Measurements from ENCODE around the gene FSIP1. TPM values are rescaled to one million over a fixed set of nuclear protein-coding genes. Genes with fewer than 3 reads are reported as not detected.
A peak's percentile ranks its signal among the peaks of the same experiment; 100 is the strongest.

Gene FSIP1
- total RNA-seq, 4 donors from 2014 or later = 0.20 to 1.5 (median 0.42) TPM

GRCh38 chr15:39587096-39587721, 195.4 kb downstream of the FSIP1 start:
- H3K27ac ChIP-seq = peak overlapping the region in 2 of 4 donors; percentile 52 to 95
- H3K27me3 ChIP-seq = no peaks in the 10 kb centered on the region
- DNase-seq (ENCODE audit: low spot score in 2 of 2) = no peak
- no peak for TF ChIP-seq POLR2A (IDR thresholded peaks at IDR 0.05)
- no peak for TF ChIP-seq CTCF (IDR thresholded peaks at IDR 0.05)
- peak in 1 of 2 donors; percentile 18 for TF ChIP-seq EP300 (IDR thresholded peaks at IDR 0.05)
- H3K4me1 ChIP-seq = peaks cover 0 to 93% (median 41%) of the 10 kb centered on the region in 4 donors
- H3K4me3 ChIP-seq = peak overlapping the region in 2 of 4 donors; percentile 61 to 78
- H3K9me3 ChIP-seq = no peaks in the 10 kb centered on the region
- H3K36me3 ChIP-seq = peaks cover 7 to 100% (median 20%) of the 10 kb centered on the region in 3 donors
- 81 to 88% methylated on average over 17 of the region's 17 CpGs for WGBS, 2 donors

DNA sequence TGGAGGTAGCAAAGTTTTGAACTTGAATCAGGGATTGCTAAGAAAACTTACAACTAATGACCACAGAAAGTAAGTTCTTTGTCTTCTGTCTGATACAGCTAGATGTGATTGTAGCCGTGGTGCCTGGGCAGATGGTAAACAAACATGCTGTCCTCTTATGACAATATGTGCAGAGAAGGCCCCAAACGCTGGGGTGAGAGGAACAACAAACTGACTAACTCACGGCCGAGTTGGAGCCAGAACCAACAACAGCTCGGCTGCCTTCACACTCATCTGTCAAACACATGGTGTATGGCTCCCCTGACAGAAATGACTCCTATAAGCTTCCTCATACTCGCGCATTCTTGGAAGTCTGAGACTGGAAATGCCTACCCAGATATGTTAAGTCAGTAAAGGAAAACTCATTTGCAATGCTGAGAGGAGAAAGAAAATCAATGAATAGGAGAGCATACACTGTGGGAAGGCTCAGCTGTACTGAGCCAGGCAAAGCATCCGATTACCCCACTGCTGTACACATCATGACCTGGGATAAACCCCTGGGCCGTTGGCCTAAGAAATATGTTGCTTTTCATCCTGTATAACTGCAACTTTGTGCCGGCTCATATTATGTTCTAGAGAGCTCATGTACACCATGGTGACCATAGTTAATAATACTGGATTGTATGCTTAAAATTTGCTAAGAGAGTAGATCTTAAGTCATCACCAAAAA, 196.1 kb downstream of the FSIP1 start:
- TF ChIP-seq POLR2A (IDR thresholded peaks at IDR 0.05) = no peak
- TF ChIP-seq EP300 (IDR thresholded peaks at IDR 0.05) = peak in 1 of 2 donors; percentile 44
- Histone ChIP-seq H3K27me3 (no peaks in the 10 kb centered on the region), H3K9me3 (no peaks in the 10 kb centered on the region), H3K4me1 (peaks cover 0 to 93% (median 44%) of the 10 kb centered on the region in 4 donors), H3K36me3 (peaks cover 7 to 97% (median 20%) of the 10 kb centered on the region in 3 donors), H3K4me3 (peak overlapping the region; percentile 6 to 78 (median 44)), H3K27ac (peak overlapping the region; percentile 32 to 95 (median 66))
- peak in 1 of 2 donors; percentile 48 for DNase-seq (ENCODE audit: low spot score in 2 of 2)
- 21 to 38% methylated on average over 10 of the region's 10 CpGs for whole genome bisulfite sequencing, 2 donors

- TF ChIP-seq EP300 (IDR thresholded peaks at IDR 0.05) = no peak
- no peak for TF ChIP-seq POLR2A (IDR thresholded peaks at IDR 0.05)
- TF ChIP-seq CTCF (IDR thresholded peaks at IDR 0.05) = no peak
- DNase-seq (ENCODE audit: low spot score in 2 of 2) = no peak
- peak overlapping the region; percentile 32 to 95 (median 66) for H3K27ac ChIP-seq
- peak overlapping the region; percentile 6 to 78 (median 44) for H3K4me3 ChIP-seq
- no peaks in the 10 kb centered on the region for H3K9me3 ChIP-seq
- peaks cover 7 to 90% (median 20%) of the 10 kb centered on the region in 3 donors for H3K36me3 ChIP-seq
- H3K4me1 ChIP-seq = peaks cover 0 to 86% (median 41%) of the 10 kb centered on the region in 4 donors
- WGBS, 2 donors = 58 to 72% methylated on average over 4 of the region's 4 CpGs
- H3K27me3 ChIP-seq = no peaks in the 10 kb centered on the region
Measured at GRCh38 chr15:39585871-39586301, 196.8 kb downstream of the FSIP1 start.

DNA sequence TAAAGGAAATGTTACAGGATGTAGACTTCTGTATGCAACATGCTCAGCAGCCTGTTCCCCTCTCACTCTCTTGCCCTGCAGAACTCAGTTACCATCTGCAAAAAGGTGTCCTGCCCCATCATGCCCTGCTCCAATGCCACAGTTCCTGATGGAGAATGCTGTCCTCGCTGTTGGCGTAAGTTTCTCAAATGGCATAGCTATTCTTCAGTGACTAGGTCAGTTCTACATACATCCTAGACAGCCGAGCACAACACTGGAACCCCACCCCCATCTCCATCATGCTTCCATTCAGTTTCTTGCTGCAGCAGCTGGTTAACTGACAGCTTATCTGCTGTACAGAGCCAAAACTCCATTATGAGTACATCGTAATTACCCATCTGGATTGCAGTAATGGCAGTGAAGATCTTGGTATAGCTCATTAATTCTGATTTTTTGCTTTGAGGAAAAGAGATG, 197.2 kb downstream of the FSIP1 start:
- H3K36me3 ChIP-seq = peaks cover 7 to 85% (median 20%) of the 10 kb centered on the region in 3 donors
- DNase-seq (ENCODE audit: low spot score in 2 of 2) = no peak
- peak overlapping the region in 3 of 4 donors; percentile 40 to 95 (median 91) for H3K27ac ChIP-seq
- TF ChIP-seq POLR2A (IDR thresholded peaks at IDR 0.05) (no peak), CTCF (IDR thresholded peaks at IDR 0.05) (no peak), EP300 (IDR thresholded peaks at IDR 0.05) (no peak)
- H3K9me3 ChIP-seq = no peaks in the 10 kb centered on the region
- peak overlapping the region in 3 of 4 donors; percentile 61 to 78 (median 69) for H3K4me3 ChIP-seq
- H3K27me3 ChIP-seq = no peaks in the 10 kb centered on the region
- H3K4me1 ChIP-seq = peaks cover 0 to 83% (median 39%) of the 10 kb centered on the region in 4 donors
- WGBS, 2 donors = 67 to 80% methylated on average over 4 of the region's 4 CpGs

DNA sequence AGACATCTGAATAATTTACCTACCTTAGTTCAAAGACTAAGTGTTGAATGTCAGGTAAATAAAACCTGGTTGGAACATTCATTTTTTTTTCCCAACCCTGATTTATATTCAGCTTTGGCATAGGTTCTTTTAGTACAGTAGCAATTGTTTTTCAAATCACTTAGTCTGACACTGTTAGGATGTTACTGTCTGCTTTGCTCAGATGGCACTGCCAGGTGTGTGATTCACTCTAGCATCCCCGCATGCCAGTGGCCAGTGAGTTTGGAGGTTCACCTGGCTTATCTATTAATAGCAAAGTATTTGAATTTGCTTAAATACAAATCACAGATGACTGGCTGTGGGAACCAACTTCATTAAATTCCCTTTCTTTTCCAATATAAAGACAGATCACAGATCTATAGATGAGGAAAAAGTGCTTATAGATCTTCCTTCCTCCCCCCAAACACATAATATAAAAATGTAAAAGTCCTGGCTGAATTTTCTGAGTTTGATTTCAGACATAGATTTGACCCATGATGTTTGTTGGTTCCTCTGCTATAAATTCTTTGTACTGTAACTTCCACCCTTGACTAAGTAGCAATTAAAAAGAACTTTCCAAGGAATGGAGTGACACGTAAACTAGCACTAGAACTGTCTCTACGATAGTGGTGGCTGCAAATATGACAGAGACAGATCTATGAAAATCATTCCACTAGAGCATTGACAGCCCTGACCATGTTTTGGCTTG, 197.8 kb downstream of the FSIP1 start:
- TF ChIP-seq CTCF (IDR thresholded peaks at IDR 0.05) (no peak), EP300 (IDR thresholded peaks at IDR 0.05) (no peak), POLR2A (IDR thresholded peaks at IDR 0.05) (no peak)
- Histone ChIP-seq H3K9me3 (no peaks in the 10 kb centered on the region), H3K4me1 (peaks cover 0 to 77% (median 34%) of the 10 kb centered on the region in 4 donors), H3K27me3 (no peaks in the 10 kb centered on the region), H3K27ac (peak overlapping the region in 3 of 4 donors; percentile 40 to 95 (median 91)), H3K36me3 (peaks cover 7 to 79% (median 20%) of the 10 kb centered on the region in 3 donors), H3K4me3 (peak overlapping the region in 3 of 4 donors; percentile 61 to 78 (median 69))
- no peak for DNase-seq (ENCODE audit: low spot score in 2 of 2)
- 56 to 73% methylated on average over 3 of the region's 3 CpGs for WGBS, 2 donors

Data from tibial nerve (tissue), 4 donors.